MCF 10A (cell line): Measurements from ENCODE around the gene TMEM9. TPM values are rescaled to one million over a fixed set of nuclear protein-coding genes. Genes with fewer than 3 reads are reported as not detected.

Experiments used
- BruUV-seq: library from RNA; stranded (reverse); fragments of 400-500 nt; replicated peaks from 2 replicates; lab custom pipeline; 2021; lab: Mats Ljungman, UMichigan
- CTCF ChIA-PET: fragments of 300-600 bp; sonication (Branson Sonifier 250); formaldehyde crosslinking; extraction: SDS; loops from one replicate; lab custom pipeline; 2021; ENCODE audit warnings: antibody characterized with exemption, inconsistent platforms; lab: Yijun Ruan, JAX
- POLR2A ChIA-PET: fragments of 300-600, 350-650 bp; sonication (Branson Sonifier 250); formaldehyde crosslinking; extraction: SDS; loops from one replicate; lab custom pipeline; 2020; ENCODE audit warnings: antibody characterized with exemption, inconsistent platforms; lab: Yijun Ruan, JAX
- DNase-seq: peaks from one replicate; pipeline ENCODE4 v3.0.0-alpha.2; 2018; ENCODE audit not compliant: unreplicated experiment
- H3K27ac Mint-ChIP-seq: one replicate; pipeline ENCODE4 v1.8.0; 2022; ENCODE audit warnings: mild to moderate bottlenecking, low read depth, mixed read lengths; ENCODE audit not compliant: unreplicated experiment
- H3K27me3 Mint-ChIP-seq: one replicate; pipeline ENCODE4 v1.8.0; 2022; ENCODE audit warnings: mixed read lengths; ENCODE audit not compliant: insufficient read depth, unreplicated experiment
- H3K36me3 Mint-ChIP-seq: one replicate; pipeline ENCODE4 v1.8.0; 2022; ENCODE audit warnings: mild to moderate bottlenecking, moderate library complexity, mixed read lengths; ENCODE audit not compliant: insufficient read depth, unreplicated experiment
- H3K4me1 Mint-ChIP-seq: one replicate; pipeline ENCODE4 v1.8.0; 2022; ENCODE audit warnings: mixed read lengths; ENCODE audit not compliant: insufficient read depth, unreplicated experiment
- H3K4me3 Mint-ChIP-seq: one replicate; pipeline ENCODE4 v1.8.0; 2022; ENCODE audit warnings: mild to moderate bottlenecking, moderate library complexity, mixed read lengths; ENCODE audit not compliant: unreplicated experiment
- H3K9me3 Mint-ChIP-seq: one replicate; pipeline ENCODE4 v1.8.0; 2022; ENCODE audit warnings: mixed read lengths; ENCODE audit not compliant: unreplicated experiment
- intact Hi-C: fragments of 100-400 bp; cut with micrococcal nuclease; formaldehyde crosslinking; loops from 2 replicates; pipeline ENCODE4 v1.14.1; 2022
- total RNA-seq: library from RNA; stranded (reverse); gene quantifications from 2 replicates; pipeline ENCODE4 v1.2.3, GENCODE V29; 2022
- TF ChIP-seq, protein P1 (sequence below): fragments of 200-600 bp; IDR thresholded peaks from one replicate; pipeline ENCODE4 v1.8.0; 2022; ENCODE audit warnings: antibody characterized with exemption, mild to moderate bottlenecking; ENCODE audit not compliant: unreplicated experiment

TMEM9 gene
- total RNA-seq, 1 experiment from 2014 or later: 67.2 TPM

DNA sequence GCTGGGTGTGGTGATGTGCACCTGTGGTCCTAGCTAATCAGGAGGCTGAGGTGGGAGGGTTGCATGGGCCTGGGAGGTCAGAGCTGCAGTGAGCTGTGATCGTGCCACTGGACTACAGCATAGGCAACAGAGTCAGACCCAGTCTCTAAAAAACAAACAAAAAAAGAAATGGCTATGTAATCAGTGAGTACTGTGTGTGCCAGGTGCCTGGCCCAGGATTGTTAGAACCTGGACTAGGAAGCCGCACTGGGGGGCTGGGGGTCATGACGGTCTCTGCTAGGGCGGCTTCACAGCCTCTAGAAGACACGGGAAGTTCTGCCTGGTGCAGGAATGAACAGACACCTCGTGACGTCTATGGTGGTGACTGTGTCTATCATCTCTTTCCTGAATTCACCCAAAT, 8.5 kb downstream of the TMEM9 start:
- TF ChIP-seq, protein P1, sequence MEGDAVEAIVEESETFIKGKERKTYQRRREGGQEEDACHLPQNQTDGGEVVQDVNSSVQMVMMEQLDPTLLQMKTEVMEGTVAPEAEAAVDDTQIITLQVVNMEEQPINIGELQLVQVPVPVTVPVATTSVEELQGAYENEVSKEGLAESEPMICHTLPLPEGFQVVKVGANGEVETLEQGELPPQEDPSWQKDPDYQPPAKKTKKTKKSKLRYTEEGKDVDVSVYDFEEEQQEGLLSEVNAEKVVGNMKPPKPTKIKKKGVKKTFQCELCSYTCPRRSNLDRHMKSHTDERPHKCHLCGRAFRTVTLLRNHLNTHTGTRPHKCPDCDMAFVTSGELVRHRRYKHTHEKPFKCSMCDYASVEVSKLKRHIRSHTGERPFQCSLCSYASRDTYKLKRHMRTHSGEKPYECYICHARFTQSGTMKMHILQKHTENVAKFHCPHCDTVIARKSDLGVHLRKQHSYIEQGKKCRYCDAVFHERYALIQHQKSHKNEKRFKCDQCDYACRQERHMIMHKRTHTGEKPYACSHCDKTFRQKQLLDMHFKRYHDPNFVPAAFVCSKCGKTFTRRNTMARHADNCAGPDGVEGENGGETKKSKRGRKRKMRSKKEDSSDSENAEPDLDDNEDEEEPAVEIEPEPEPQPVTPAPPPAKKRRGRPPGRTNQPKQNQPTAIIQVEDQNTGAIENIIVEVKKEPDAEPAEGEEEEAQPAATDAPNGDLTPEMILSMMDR: no peak
- intact Hi-C loops: no loop called here
- Mint-ChIP-seq H3K9me3 (no peaks in the 10 kb centered on the region), H3K4me1 (no peaks in the 10 kb centered on the region), H3K4me3 (no peak overlapping the region), H3K36me3 (peaks cover 46% of the 10 kb centered on the region), H3K27me3 (no peaks in the 10 kb centered on the region), H3K27ac (peak overlapping the region; percentile 41)
- no peak for DNase-seq
- BruUV-seq: no TSS peak
- CTCF ChIA-PET: interaction anchor here (0.6 to 5.7 kb wide), 9 partner anchors 13 to 639 kb away, joined by 3 to 39 read pairs (median 4); no protein-coding TSS in a partner anchor
- POLR2A ChIA-PET: interaction anchor here (0.8 to 1.2 kb wide), 2 partner anchors 9 to 76 kb away, joined by 4 read pairs; no protein-coding TSS in a partner anchor

DNA sequence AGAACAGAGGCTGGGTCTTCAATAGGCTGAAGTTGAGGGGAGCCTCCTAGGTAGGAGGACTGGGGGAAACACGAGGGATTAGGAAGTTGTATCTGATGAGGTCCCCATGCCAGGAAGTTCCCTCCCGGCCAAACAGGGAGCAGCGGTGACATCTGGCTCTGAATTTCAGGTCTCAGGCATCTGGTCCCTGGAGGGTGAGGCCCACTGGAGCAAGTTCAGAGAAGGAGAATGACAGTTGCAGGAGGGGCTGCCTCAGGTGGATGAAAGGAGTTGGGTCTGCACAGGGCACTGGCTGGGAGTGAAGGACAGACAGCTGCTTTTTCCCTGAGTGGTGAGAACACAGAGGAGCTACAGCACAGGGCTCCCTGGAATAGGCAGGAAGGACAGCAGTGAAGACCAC, 9.1 kb downstream of the TMEM9 start:
- TF ChIP-seq, protein P1: no peak
- no peaks in the 10 kb centered on the region for H3K9me3 Mint-ChIP-seq
- no peaks in the 10 kb centered on the region for H3K4me1 Mint-ChIP-seq
- H3K36me3 Mint-ChIP-seq: peaks cover 39% of the 10 kb centered on the region
- CTCF ChIA-PET: interaction anchor here (0.6 to 5.7 kb wide), 8 partner anchors 9 to 216 kb away, joined by 3 to 39 read pairs (median 4); partner anchors contain the start of gene TMEM9
- POLR2A ChIA-PET: interaction anchor here (0.8 to 1.6 kb wide), 2 partner anchors 8 to 77 kb away, joined by 4 read pairs; no protein-coding TSS in a partner anchor
- DNase-seq: no peak
- BruUV-seq: no TSS peak
- H3K27me3 Mint-ChIP-seq: no peaks in the 10 kb centered on the region
- no peak overlapping the region for H3K4me3 Mint-ChIP-seq
- peak overlapping the region; percentile 41 for H3K27ac Mint-ChIP-seq
- intact Hi-C loops: no loop called here

DNA sequence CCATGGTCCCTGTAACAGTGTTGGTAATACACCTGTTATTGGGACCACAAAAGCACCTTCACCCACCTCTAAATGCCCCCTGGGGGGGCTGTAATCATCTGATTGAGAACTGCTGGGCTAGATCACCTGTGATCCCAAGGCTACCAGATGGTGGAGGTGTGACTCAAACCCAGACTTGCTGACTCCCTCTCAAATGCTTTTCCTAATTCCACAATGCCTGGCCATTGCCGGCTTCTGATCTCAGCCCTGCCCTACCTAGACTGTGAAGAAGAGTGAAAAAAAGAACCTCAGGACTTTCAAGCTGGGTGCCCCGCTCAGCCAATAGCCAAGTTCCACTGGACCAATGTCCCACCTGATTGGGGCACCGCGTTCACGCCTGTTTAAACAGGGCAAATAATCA, 9.6 kb downstream of the TMEM9 start:
- H3K36me3 Mint-ChIP-seq: peaks cover 38% of the 10 kb centered on the region
- intact Hi-C loops: no loop called here
- H3K4me1 Mint-ChIP-seq: no peaks in the 10 kb centered on the region
- no peaks in the 10 kb centered on the region for H3K27me3 Mint-ChIP-seq
- H3K4me3 Mint-ChIP-seq: no peak overlapping the region
- TF ChIP-seq, protein P1: no peak
- ChIA-PET POLR2A (interaction anchor here (1.6 kb wide), 1 partner anchor 9 kb away, joined by 4 read pairs; no protein-coding TSS in a partner anchor), CTCF (interaction anchor here (0.6 to 2.0 kb wide), 3 partner anchors 10 to 216 kb away, joined by 3 to 8 read pairs (median 4); partner anchors contain the start of gene TMEM9)
- H3K27ac Mint-ChIP-seq: peak overlapping the region; percentile 41
- no peak for DNase-seq
- no TSS peak for BruUV-seq
- no peaks in the 10 kb centered on the region for H3K9me3 Mint-ChIP-seq

DNA sequence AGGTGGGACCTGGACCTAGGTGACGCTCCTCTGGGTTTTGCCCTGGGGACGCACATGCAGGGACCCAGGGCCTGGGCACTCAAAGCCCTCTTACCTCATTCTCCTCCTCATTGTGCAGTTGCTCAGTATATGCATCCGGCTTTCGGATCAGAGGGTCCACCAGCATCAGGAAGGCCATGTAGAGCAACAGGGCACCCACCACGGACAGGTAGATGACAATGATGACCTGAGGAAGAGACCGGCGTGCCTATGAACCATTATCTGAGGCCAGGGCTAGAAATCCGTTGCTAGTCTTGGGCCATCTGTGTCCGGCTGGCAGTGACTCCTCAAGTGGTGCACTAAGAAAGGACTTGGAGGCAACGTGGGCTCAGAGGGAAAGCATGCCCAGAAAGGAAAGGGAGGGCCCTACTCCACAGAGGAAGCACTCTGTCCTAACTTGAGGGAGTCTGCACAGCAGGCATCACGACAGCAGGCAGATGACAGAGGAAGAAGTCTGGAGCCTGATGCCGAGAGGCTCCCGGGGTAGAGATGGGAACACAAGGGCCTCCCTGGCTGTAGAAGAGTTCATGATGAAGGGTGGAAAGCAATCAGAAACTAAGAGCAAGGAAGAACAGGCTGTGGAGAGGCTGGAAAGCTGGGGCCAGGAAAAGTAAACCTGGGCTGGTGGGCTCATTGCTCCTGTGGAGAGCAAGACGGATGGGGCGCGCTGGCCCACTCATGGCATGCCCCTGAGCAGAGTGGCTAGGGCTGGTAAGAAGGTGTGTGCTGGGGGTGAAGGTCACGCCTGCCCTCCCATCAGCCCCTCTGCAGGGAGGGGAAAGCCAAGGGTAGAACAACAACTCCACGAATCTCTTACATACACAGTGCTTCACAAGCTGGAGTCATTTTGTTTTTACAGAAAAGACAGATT, 10.3 kb downstream of the TMEM9 start:
- ChIA-PET CTCF (interaction anchor here (0.6 to 1.2 kb wide), 3 partner anchors 43 to 584 kb away, joined by 3 to 4 read pairs (median 3); no protein-coding TSS in a partner anchor), POLR2A (interaction anchor here (1.6 kb wide), 1 partner anchor 9 kb away, joined by 4 read pairs; no protein-coding TSS in a partner anchor)
- no peak for DNase-seq
- TF ChIP-seq, protein P1: no peak
- Mint-ChIP-seq H3K27me3 (no peaks in the 10 kb centered on the region), H3K9me3 (no peaks in the 10 kb centered on the region), H3K4me1 (no peaks in the 10 kb centered on the region), H3K27ac (no peak overlapping the region), H3K36me3 (peaks cover 38% of the 10 kb centered on the region), H3K4me3 (no peak overlapping the region)
- intact Hi-C loops: no loop called here
- no TSS peak for BruUV-seq
